ENCODE data around the gene MYO9B.

- TF ChIP-seq POLR2A (IDR thresholded peaks at IDR 0.05) = no peak
- no peak for TF ChIP-seq CTCF (IDR thresholded peaks at IDR 0.05)
These were observed 127.1 kb downstream of the MYO9B start for GRCh38 chr19:17202713-17203112.
